Globus pallidus (tissue), 1 donor: Measurements from ENCODE around the gene CABYR.
"Not testable (repeated sequence)": the region's sequence is repeated elsewhere in the genome, so short reads cannot be mapped to it uniquely, and the experiment has no call there.

ENCODE experiments used
- DNase-seq: peaks from one replicate; pipeline ENCODE4 v3.0.0-alpha.2; 2015; ENCODE audit warnings: low spot score

The CABYR gene

GRCh38 chr18:24128700-24129099, 10.2 kb upstream of the CABYR start:
- no peak for DNase-seq

- DNase-seq = no peak
Observed at GRCh38 chr18:24130494-24130893, 8.4 kb upstream of the CABYR start.

DNA sequence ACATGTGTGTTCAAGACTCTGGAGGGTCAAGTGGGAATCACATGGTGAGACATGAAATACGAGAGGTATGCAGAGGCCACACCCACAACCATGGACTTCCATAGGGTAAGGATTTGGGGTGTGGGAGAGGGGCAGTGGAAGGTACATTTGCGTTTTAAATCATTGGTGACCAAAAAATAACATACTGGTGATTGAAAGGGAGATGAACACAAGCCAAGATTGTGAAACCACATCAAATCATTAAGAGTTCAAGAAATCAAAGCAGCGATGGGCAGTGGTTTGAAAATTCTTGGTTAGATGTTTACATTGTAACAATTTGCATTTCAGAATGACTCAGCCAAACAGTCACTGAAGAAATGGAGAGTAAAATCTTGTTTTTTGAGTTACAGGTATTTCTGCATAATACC, 1.9 kb upstream of the CABYR start:
- DNase-seq = no peak

DNA sequence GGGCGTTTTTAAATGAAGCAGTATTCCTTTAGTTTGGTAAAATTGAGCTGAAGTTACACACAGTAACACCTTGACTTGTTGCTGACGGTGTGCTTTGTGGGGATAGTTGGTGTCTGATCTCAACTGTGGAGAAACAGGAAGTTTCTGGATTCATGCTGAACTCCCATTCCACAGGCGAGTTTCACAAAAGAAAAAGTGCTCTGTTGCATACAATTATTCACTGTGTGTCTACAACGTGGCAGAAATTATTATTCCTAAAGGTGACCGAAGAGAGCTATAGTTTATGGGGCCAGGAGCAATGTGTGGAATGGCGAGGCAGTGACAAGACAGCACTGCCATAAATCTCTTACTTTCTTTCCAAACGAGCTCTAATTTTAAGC, 463 bp upstream of the CABYR start:
- DNase-seq = no peak

DNA sequence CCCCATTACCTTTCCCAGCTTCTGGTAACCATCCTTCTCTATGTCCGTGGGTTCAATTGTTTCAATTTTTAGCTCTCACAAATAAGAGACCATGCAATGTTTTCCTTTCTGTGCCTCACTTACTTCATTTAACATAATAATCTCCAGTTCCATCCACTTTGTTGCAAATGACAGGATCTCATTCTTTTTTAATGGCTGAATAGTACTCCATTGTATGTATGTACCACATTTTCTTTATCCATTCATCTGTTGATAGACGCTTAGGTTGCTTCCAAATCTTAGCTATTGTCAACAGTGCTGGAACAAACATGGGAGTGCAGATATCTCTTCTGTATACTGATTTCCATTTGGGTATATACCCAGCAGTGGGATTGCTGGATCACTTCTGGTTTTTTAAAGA, 1.8 kb downstream of the CABYR start:
- DNase-seq = no peak

DNA sequence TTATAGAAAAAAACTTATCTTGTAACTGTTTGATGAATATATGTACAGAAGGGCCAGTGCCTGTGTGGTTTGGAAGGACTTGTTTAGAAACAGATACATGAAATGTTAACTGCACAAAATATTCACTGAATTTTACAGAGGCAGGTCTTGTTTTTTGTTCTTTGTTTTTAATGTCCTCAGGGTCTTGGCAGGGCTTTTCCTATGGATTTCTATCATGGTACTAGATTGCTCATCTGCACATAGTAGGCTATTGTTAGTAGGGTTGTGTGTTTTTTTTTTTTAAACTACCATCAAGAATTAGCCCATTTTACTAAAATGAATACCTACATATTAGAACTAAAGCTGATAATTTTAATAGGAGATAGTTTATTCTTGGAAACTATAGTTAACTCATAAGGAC, 3.5 kb downstream of the CABYR start:
- DNase-seq = no peak

DNA sequence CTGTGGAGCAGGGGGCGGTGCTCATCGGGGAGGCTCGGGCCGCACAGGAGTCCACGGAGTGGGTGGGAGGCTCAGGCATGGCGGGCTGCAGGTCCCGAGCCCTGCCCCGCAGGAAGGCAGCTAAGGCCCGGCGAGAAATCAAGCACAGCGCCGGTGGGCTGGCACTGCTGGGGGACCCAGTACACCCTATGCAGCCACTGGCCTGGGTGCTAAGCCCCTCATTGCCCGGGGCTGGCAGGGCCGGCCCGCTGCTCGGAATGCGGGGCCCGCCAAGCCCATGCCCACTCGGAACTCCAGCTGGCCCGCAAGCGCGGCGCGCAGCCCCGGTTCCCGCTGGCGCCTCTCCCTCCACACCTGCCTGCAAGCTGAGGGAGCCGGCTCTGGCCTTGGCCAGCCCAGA, 10.7 kb downstream of the CABYR start:
- DNase-seq = not testable (repeated sequence)

DNA sequence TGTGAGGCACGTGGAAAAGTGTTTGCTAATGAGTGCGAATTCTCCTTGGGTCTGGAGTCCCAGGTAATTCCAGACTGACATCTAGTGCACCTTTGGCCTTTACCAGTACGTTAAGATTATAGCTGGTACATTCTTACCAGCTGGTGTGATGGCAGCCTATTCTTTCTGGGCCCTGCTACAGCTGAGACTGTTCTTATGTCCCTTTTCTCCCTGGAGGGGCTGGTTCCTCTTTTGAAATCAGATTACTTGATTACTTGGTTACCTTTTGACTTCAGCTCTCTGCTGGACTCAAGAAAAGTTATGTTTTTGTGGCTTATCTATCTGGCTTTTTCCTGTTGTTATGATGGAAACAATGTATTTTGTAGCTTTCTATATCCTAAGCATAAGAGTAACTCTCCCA, 14.5 kb downstream of the CABYR start:
- no peak for DNase-seq

DNA sequence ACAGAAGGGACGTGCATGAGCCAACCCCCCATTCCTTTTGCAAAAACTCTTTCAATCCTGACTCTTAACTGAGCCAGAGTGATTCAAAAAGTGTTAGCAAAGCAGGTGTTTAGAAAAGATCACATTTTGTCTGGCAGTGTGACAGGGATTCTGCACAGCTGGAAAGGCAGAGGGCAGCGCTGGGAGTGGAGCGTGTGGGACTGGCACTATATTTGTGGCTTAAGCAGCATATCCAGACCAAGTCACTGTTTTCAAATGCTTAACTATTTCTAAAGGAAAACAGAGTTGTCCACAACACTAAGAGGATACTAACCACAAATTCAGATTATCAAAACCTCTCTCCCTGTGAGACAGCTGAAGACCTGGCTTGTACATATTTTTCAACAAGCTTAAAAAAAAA, 19.0 kb downstream of the CABYR start:
- no peak for DNase-seq

DNA sequence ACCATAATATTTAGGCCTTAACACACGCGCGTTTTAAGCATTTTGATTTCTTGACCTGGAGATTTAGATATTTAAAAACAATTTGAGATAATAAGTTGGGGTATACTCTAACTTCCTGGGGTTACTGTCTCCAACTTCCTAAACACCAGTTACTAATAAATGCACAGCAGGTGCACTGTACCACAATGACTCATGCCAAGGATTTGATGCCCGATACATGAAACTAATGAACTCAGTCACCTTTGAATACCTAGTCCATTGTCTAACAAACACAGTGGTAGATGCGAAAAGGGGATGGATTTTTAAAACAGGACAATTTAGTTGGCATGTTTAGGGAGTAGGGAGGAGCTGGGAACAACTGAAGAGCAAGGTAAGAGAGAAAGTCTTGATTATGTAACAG, 21.2 kb downstream of the CABYR start:
- no peak for DNase-seq

- no peak for DNase-seq
Observed at GRCh38 chr18:24161304-24161703, 22.4 kb downstream of the CABYR start.

- DNase-seq = no peak
Observed at GRCh38 chr18:24168496-24168895, 29.6 kb downstream of the CABYR start.

- DNase-seq = no peak
Observed at GRCh38 chr18:24170360-24170759, 31.5 kb downstream of the CABYR start.

DNA sequence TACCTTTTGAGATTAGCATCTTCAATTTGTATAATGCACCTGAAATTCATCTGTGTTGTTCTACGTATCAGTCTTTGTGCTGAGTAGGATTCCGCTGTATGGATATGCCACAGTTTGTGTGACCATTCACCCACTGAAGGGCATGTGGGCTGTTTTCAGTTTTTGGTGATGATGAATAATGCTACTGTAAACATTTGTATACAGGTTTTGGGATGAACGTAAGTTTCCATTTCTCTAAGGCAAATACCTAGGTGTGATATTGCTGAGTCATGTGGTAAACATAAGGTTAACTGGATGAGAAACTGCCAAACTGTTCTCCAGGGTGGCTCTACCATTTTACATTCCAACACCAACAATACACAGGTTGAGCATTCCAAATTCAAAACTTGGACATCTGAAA, 35.1 kb downstream of the CABYR start:
- DNase-seq = no peak

- DNase-seq = peak; percentile 84
Observed at GRCh38 chr18:24176727-24177416, 38.0 kb downstream of the CABYR start.

- DNase-seq = no peak
Observed at GRCh38 chr18:24177499-24178133, 38.8 kb downstream of the CABYR start.

DNA sequence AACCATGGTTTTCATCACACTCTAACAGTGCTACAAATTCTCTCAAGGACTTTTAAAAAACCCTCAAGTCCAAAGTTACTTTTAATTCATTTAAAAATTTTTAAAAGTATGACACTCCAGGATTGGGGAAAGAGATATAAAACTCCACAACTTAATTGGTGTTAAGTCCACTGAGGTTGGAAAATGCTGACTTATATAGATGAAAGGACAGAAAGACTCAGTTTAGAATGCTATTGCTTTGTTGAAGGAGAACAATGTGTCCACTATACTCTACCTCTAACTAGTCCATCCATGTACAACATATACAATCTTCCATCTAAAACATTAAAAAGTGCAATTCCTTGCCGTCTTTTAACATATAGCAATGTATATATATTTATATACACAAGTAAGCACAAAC, 41.2 kb downstream of the CABYR start:
- no peak for DNase-seq

- no peak for DNase-seq
Observed at GRCh38 chr18:24181806-24182205, 42.9 kb downstream of the CABYR start.

DNA sequence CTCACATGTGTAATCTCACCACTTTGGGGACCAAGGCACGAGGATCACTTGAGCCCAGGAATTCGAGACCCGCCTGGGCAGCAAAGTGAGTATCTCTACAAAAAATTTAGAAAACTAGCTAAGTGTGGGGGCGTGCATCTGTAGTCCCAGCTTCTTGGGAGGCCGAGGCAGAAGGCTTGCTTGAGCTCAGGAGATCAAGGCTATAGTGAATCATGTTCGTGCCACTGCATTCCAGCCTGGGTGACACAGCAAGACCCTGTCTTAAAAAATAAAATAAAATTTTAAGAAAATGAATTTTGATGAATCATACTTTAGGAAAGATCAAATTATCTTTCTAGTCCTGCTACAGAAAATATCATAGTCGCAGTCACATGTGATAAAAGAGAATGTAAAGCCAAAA, 46.9 kb downstream of the CABYR start:
- DNase-seq = no peak

GRCh38 chr18:24187049-24187448, 48.2 kb downstream of the CABYR start:
- peak; percentile 42 for DNase-seq

- DNase-seq = peak; percentile 54
Observed at GRCh38 chr18:24187689-24188088, 48.8 kb downstream of the CABYR start.

DNA sequence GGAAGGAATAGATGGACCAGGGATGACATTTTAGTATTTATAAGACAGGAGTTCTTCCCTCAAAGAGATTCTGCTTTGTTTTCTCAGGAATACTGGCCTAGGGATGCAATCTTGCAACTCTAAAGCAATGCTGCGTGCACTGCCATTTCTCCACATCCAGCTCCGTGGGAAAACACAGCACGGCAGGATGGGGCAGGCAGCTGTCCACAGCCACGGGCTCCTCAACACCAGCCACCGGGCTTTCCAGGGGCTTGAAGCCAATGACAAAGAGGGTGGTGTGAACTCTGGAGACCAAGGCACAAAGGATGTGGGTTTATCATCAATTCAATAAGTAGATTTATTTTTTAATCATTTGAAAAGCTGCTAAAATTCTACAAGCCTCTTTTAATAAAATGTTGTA, 49.3 kb downstream of the CABYR start:
- DNase-seq = peak; percentile 66

DNA sequence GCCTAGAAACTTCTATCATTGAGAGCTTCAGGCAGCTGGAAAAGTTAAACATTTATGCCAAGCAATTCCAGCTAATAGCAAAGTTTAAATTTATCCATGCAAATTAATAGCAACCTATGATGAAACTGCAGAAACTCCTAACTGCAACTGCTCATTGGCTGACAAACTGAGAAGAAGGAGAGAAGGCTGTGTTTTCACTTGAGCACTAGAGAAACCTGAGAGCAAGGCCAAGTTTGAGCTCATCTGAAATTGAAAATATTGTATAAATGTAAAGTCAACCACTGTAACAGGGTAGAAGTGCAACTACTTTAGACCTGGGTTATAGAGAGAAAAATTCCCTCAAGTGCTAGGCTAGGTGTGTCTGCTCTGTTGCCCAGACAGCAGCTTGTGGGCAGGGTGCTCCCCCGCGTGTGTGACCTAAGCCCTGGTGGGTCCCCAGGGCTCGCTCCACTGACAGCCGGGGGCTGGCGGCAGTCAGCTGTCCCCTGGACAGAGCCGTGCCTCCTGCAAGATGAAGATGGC, 50.2 kb downstream of the CABYR start:
- DNase-seq = no peak
